UCSD-AML1 (cell line): ENCODE results near the gene NUP37.
"Not testable (repeated sequence)": the region's sequence is repeated elsewhere in the genome, so short reads cannot be mapped to it uniquely, and the experiment has no call there.

Experiments used
- DNase-seq: peaks from one replicate; lab custom pipeline; 2025; ENCODE audit not compliant: unreplicated experiment; lab: John Stamatoyannopoulos, UW

NUP37 gene

GRCh38 chr12:102119674-102120563 lies at the start of gene NUP37, which contains the start of gene PARPBP:
Gene NUP37 (minus strand): TSS chr12:102120114. CDS start chr12:102118518, 1,596 bp downstream.
Gene PARPBP (plus strand): TSS chr12:102120183. CDS start chr12:102123889, 3,706 bp downstream.
- peak; percentile 91 for DNase-seq

DNA sequence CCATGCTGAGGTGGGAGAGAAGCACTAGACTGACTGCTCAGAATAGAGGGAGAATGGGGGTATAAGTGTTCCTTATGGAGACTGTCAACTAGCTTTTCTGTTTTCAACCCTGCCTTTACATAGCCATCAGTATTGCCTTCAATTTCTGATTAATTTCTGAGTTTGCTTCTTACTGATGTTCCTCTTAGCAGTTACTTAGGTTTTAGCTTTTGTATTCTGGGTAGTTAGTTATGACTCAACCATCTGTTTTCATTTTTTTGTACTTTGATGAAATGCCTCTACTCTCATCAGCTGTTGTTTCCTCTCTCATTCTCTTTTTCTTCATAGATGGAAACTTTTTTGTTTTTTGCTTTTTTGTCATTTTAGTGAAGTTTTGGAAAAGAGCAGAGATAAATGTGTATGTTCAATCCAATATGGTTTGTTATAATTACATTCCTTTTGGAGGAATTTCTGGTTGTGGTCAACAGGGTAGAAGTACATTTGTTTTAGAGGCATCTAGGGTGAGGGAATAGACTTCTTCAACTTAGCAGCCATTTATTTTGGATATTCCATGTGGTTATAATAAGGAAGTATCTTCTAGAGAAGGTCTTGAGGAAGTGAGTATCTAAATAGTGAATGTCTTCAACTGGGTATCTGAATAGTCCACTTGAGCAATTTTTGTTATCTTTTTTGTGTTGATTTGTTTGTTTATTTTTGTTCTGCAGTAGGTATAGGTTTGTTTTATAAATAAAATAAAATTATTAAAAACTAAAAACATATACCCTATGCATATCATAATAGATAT lies 48.1 kb upstream of the NUP37 start:
- DNase-seq = no peak

DNA sequence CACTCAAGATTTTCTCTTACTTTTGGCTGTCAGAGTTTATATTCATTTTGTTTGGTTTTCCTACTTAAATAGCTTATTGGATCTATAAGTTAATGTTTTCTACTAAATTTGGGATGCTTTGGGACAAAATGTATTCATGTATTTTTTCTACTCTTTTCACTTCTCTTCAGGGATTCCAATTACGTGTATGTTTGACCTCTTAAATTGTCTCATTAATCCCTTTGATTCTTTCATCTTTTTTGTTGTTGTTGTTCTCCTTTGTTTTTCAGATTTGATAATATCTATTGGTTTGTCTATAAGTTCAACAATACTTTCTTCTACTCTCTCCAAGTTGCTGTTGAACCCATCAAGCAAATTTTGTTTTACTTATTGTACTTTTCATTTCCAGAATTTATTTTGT lies 43.5 kb upstream of the NUP37 start:
- DNase-seq = no peak

- not testable (repeated sequence) for DNase-seq
These were observed 35.3 kb upstream of the NUP37 start for GRCh38 chr12:102155206-102155605.

GRCh38 chr12:102147062-102147587 lies 27.2 kb upstream of the NUP37 start:
- DNase-seq = not testable (repeated sequence)

- no peak for DNase-seq
These were observed 24.3 kb upstream of the NUP37 start for GRCh38 chr12:102144221-102144620.

GRCh38 chr12:102142866-102143373 lies 23.0 kb upstream of the NUP37 start:
- not testable (repeated sequence) for DNase-seq

- not testable (repeated sequence) for DNase-seq
These were observed 17.7 kb upstream of the NUP37 start for GRCh38 chr12:102137619-102138018.

- DNase-seq = not testable (repeated sequence)
These were observed 11.5 kb upstream of the NUP37 start for GRCh38 chr12:102131442-102131841.

DNA sequence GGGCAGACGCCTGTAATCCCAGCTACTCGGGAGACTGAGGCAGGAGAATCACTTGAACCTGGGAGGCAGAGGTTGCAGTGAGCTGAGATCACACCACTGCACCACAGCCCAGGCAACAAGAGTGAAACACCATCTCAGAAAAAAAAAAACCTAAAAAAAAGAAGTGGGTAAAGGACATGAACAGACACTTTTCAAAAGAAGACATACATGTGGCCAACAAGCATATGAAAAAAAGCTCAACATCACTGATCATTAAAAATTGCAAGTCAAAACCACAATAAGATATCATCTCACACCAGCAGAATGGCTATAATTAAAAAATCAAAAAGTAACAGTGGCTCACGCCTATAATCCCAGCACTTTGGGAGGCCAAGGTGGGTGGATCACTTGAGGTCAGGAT lies 10.8 kb upstream of the NUP37 start:
- not testable (repeated sequence) for DNase-seq

DNA sequence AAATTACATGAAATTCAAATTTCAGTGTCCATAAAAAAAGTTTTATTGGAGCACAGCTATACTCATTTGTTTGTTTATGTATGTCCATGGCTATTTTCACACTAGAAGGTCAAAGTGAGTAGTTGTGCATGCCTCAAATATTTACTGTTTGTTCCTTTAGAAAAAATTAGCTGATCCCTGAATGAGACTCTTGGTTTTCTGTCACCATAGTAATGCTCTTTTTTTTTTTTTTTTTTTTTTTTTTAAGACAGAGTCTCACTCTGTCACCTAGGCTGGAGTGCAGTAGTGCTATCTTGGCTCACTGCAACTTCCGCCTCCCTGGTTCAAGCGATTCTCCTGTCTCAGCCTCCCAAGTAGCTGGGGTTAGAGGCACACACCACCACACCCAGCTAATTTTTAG lies 1.4 kb upstream of the NUP37 start:
- not testable (repeated sequence) for DNase-seq

DNA sequence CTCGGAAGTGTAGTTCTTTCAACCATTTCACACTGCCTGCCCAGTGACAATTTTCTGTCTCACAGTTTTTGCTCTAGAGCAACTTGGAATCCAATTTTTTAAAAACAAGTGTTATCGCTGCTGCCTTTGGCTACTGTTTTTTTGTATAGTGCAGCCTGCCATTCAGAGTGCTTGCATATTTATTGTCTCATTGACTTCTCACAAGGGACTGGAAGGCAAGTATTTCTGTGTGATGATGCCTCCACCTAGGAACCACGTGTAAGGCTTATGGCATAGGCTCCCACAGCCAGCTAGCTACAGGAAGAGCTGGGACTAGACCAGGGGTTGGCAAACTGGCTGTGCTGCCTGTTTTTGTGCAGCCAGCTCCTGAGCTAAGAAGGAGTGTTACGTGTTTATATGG lies 972 bp upstream of the NUP37 start:
- peak; percentile 27 for DNase-seq

- no peak for DNase-seq
These were observed 605 bp upstream of the NUP37 start for GRCh38 chr12:102120564-102120873.

- no peak for DNase-seq
These were observed 1.0 kb downstream of the NUP37 start for GRCh38 chr12:102118874-102119273.

DNA sequence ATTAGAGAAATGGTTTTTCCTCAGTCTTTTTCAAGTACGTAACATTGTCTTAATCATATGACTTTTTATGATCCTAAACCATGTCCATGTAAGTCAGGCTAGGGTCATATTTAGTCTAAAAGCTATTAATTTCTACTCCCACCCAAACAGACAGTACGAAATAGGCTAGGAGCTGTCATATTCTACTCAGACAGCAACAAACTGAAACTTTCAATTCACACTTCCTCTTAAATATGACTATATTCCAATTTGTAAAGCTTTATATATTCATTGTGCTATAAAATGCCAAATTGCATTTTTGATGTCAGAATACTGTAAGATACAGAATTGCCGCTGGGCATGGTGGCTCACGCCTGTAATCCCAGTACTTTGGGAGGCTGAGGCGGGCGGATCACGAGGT lies 3.5 kb downstream of the NUP37 start:
- no peak for DNase-seq

DNA sequence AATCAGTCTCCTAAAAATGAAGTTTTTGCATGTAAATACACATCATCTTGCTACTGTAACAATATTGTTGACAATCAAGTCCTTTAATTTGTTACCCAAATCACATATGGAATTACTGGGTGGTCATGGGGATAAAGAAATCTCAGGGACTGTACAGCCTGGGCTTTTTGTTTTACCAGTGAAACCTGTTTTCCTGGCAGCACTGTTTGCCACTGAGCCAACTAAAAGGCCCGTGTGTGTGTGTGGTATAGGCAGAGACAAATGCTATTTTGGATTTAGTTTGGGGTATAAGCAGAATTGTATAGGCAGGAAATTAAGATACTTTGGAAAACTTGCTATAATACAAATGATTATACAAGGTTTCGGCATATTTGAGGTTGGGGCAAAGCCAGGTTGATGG lies 5.7 kb downstream of the NUP37 start:
- no peak for DNase-seq

GRCh38 chr12:102110782-102111181 lies 9.1 kb downstream of the NUP37 start:
- DNase-seq = no peak

DNA sequence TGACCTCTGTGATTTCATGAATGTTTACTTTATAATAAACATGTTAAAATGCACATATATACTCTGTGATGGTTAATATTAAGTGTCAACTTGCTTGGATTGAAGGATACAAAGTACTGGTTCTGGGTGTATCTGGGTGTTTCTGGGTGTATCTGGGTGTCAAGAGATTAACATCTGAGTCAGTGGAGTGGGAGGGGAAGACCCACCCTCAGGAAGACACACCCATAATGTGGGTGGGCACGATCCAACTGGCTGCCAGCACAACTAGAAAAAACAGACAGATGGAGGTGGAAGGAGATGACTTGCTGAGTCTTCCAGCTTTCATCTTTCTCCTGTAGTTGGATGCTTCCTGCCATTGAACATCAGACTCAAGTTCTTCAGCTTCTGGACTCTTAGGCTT lies 11.9 kb downstream of the NUP37 start:
- DNase-seq = no peak

- no peak for DNase-seq
These were observed 13.0 kb downstream of the NUP37 start for GRCh38 chr12:102106905-102107304.

- no peak for DNase-seq
These were observed 23.1 kb downstream of the NUP37 start for GRCh38 chr12:102096855-102097254.

DNA sequence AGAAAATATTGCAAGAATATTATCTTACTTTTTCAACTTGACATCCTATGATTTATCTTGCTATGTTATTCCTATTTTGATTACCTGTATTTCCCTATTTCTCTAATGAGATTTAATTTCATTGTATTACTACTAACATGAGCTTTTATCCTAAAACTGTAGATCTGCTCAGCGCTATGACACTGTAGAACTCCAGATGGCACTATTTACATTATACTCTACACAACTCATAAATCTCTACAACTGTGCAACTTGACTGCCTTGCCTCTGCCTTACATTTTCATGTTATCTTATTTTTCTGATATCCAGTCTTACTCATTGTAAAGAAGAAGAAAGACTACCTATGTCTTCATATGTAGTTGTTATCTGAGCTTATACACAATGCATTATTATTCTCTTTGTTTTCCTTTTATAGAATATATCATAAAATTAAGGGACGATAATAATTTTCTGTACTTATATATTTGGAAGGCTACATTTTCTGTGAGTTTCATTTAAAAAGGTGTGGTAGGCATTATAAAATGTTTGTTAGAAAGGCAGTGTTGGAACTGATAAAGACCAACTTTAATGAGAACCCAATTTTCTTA lies 24.1 kb downstream of the NUP37 start:
- no peak for DNase-seq
